Measurements from ENCODE around the gene SLC44A3. TPM values are rescaled to one million over a fixed set of nuclear protein-coding genes. Genes with fewer than 3 reads are reported as not detected.

Gene SLC44A3
- total and polyA plus RNA-seq, 10 donors, result 0.28 to 4.0 (median 0.95) TPM

- 79 to 94% (median 90%) methylated on average over 6 of the region's 6 CpGs for WGBS, 5 donors
- Histone ChIP-seq H3K27me3 (replicated peaks in 1 of 7) (no peaks in the 10 kb centered on the region), H3K36me3 (no peaks in the 10 kb centered on the region), H3K4me1 (peaks cover 0 to 9% (median 6%) of the 10 kb centered on the region in 6 donors), H3K4me3 (no peak overlapping the region), H3K9me3 (no peaks in the 10 kb centered on the region), H3K27ac (no peak overlapping the region)
- intact Hi-C loops (cut with DNase I; ENCODE audit: low total_unique reads), result no loop called here
- DNase-seq, result no peak
- no peak for TF ChIP-seq POLR2AphosphoS5 (IDR thresholded peaks at IDR 0.05)
Observed at GRCh38 chr1:94884507-94884906, 64.3 kb downstream of the SLC44A3 start.

- TF ChIP-seq CTCF (IDR thresholded peaks at IDR 0.05 in 8 of 11, conservative IDR thresholded peaks at IDR 0.05 in 3 of 11), result no peak
- no peak for TF ChIP-seq POLR2AphosphoS5 (IDR thresholded peaks at IDR 0.05)
- no peak for TF ChIP-seq POLR2A (IDR thresholded peaks at IDR 0.05)
- intact Hi-C loops (cut with DNase I; ENCODE audit: low total_unique reads), result no loop called here
- WGBS, 5 donors, result 68 to 85% (median 79%) methylated on average over 5 of the region's 5 CpGs
- no peak for DNase-seq
- H3K27me3 ChIP-seq (replicated peaks in 1 of 7), result no peaks in the 10 kb centered on the region
- H3K4me1 ChIP-seq, result peaks cover 0 to 9% (median 6%) of the 10 kb centered on the region in 6 donors
- no peak overlapping the region for H3K4me3 ChIP-seq
- H3K27ac ChIP-seq, result no peak overlapping the region
- H3K36me3 ChIP-seq, result no peaks in the 10 kb centered on the region
- no peaks in the 10 kb centered on the region for H3K9me3 ChIP-seq
Observed at GRCh38 chr1:94886361-94886760, 66.2 kb downstream of the SLC44A3 start.

- TF ChIP-seq POLR2AphosphoS5 (IDR thresholded peaks at IDR 0.05) (no peak), POLR2A (IDR thresholded peaks at IDR 0.05) (no peak), CTCF (IDR thresholded peaks at IDR 0.05 in 8 of 11, conservative IDR thresholded peaks at IDR 0.05 in 3 of 11) (no peak)
- Histone ChIP-seq H3K4me3 (no peak overlapping the region), H3K27ac (no peak overlapping the region), H3K9me3 (no peaks in the 10 kb centered on the region), H3K4me1 (peaks cover 0 to 9% (median 6%) of the 10 kb centered on the region in 6 donors), H3K36me3 (no peaks in the 10 kb centered on the region), H3K27me3 (replicated peaks in 1 of 7) (no peaks in the 10 kb centered on the region)
- intact Hi-C loops (cut with DNase I; ENCODE audit: low total_unique reads), result no loop called here
- 67 to 82% (median 74%) methylated on average over 3 of the region's 3 CpGs for WGBS, 5 donors
- DNase-seq, result no peak
Observed at GRCh38 chr1:94887106-94887505, 66.9 kb downstream of the SLC44A3 start.

- WGBS, 5 donors, result 79 to 87% (median 85%) methylated on average over 4 of the region's 4 CpGs
- intact Hi-C loops (cut with DNase I; ENCODE audit: low total_unique reads), result no loop called here
- Histone ChIP-seq H3K27me3 (replicated peaks in 1 of 7) (no peaks in the 10 kb centered on the region), H3K36me3 (no peaks in the 10 kb centered on the region), H3K4me3 (no peak overlapping the region), H3K27ac (no peak overlapping the region), H3K4me1 (peaks cover 0 to 9% (median 6%) of the 10 kb centered on the region in 6 donors), H3K9me3 (no peaks in the 10 kb centered on the region)
- TF ChIP-seq POLR2A (IDR thresholded peaks at IDR 0.05), result no peak
- no peak for TF ChIP-seq POLR2AphosphoS5 (IDR thresholded peaks at IDR 0.05)
- TF ChIP-seq CTCF (IDR thresholded peaks at IDR 0.05 in 8 of 11, conservative IDR thresholded peaks at IDR 0.05 in 3 of 11), result no peak
- DNase-seq, result no peak
Observed at GRCh38 chr1:94887603-94888171, 67.5 kb downstream of the SLC44A3 start.

Measured in spleen (tissue), 11 donors.